Measurements from ENCODE around the gene IL23A. TPM values are rescaled to one million over a fixed set of nuclear protein-coding genes. Genes with fewer than 3 reads are reported as not detected.
A peak's percentile ranks its signal among the peaks of the same experiment; 100 is the strongest.

Gene IL23A
- total and polyA plus RNA-seq, 2 of the 13 experiments (the other 11 are each of a cell fraction or from before 2014, with no cell fraction given), result 0.33 to 0.35 TPM

DNA sequence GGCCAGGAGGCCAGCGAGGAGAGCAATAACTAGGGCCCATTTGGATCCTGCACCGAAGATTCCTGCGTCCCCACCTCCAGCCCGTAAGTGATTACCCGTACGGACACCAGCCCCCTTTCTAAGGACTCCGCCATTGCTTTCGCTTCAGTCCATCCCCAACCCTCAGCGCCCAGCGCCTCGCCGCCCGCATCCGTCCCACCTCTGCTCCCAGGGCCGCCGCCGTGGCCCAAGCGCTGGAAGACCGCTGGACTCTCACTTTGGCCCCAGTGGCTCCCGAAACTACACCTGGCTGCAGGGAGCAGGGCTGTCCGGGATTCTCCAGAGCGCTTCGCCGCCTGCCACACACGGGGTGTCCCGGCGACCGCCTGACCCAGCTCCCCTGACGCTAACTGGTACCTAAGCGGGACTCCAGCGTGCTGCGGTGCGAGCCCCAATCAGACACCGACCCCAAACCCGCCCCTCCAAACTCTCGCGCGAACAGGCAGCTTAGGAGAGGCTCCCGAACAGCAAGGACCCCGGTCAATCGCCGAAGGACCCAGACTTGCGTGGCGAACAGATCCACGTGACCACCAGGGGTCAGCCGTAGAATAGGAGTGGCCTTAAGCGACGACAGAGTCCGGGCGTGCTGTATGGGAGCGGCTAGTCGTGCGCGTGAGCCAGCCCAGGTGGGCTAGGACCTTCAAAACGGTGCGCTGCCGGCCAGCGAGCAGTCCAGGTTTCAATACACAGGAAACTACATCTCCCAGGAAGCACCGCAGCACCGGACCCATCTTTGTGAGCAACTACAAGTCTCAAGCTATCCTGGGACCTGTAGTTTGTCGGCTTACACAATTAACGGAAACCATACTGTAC is 22.8 kb upstream of the IL23A start, which contains the start of gene CNPY2 (continued):
- TF ChIP-seq PHF21A (CRISPR knock-in tag; IDR thresholded peaks at IDR 0.05), result peak; percentile 89
- TF ChIP-seq EHMT2 (IDR thresholded peaks at IDR 0.05; ENCODE audit: borderline replicate concordance, low read depth, low read length), result no peak
- no peak for TF ChIP-seq RCOR2 (CRISPR knock-in tag; IDR thresholded peaks at IDR 0.05)
- TF ChIP-seq ZNF75D (CRISPR knock-in tag; IDR thresholded peaks at IDR 0.05; ENCODE audit: borderline replicate concordance), result peak; percentile 40; the same call in 1 of the 2 replicates
- peak; percentile 53; the same call in 1 of the 2 replicates for TF ChIP-seq ZNF780A (CRISPR knock-in tag; IDR thresholded peaks at IDR 0.05)
- TF ChIP-seq RERE (CRISPR knock-in tag; IDR thresholded peaks at IDR 0.05; ENCODE audit: low read depth), result no peak
- no peak for TF ChIP-seq MLLT10 (CRISPR knock-in tag; IDR thresholded peaks at IDR 0.05)
- peak; percentile 66; the same call in 1 of the 2 replicates for TF ChIP-seq ZNF138 (CRISPR knock-in tag; IDR thresholded peaks at IDR 0.05; ENCODE audit: low read depth)
- no peak for TF ChIP-seq GATAD2A (CRISPR knock-in tag; IDR thresholded peaks at IDR 0.05)
- peak; percentile 79 for TF ChIP-seq ZSCAN31 (CRISPR knock-in tag; IDR thresholded peaks at IDR 0.05; ENCODE audit: low read depth)
- TF ChIP-seq REPIN1 (CRISPR knock-in tag; IDR thresholded peaks at IDR 0.05; ENCODE audit: borderline replicate concordance, low read depth), result no peak; the same call in none of the 2 replicates
- TF ChIP-seq ZNF550 (CRISPR knock-in tag; IDR thresholded peaks at IDR 0.05; ENCODE audit: borderline replicate concordance), result no peak
- no peak for TF ChIP-seq ZNF468 (CRISPR knock-in tag; IDR thresholded peaks at IDR 0.05)
- TF ChIP-seq ZMYM2 (CRISPR knock-in tag; IDR thresholded peaks at IDR 0.05), result no peak; the same call in 1 of the 2 replicates
- peak; percentile 51; the same call in 1 of the 2 replicates for TF ChIP-seq SIN3A (IDR thresholded peaks at IDR 0.05; ENCODE audit: borderline replicate concordance, low read depth, low read length)
- TF ChIP-seq CEBPB (IDR thresholded peaks at IDR 0.05; ENCODE audit: borderline replicate concordance, low read depth, low read length), result peak; percentile 42; the same call in 1 of the 2 replicates
- TF ChIP-seq RAD21 (CRISPR knock-in tag; IDR thresholded peaks at IDR 0.05), result peak; percentile 74
- TF ChIP-seq ZNF430 (CRISPR knock-in tag; IDR thresholded peaks at IDR 0.05), result peak; percentile 93
- TF ChIP-seq STAT5B (CRISPR knock-in tag; IDR thresholded peaks at IDR 0.05), result no peak
- peak; percentile 13 for TF ChIP-seq SRSF1 (optimal IDR thresholded peaks at IDR 0.05; ENCODE audit: low read depth, low read length)
- TF ChIP-seq ZFP91 (CRISPR knock-in tag; IDR thresholded peaks at IDR 0.05; ENCODE audit: borderline replicate concordance), result peak; percentile 86
- peak; percentile 88 for TF ChIP-seq TFE3 (CRISPR knock-in tag; IDR thresholded peaks at IDR 0.05)

Measured in HepG2 (cell line).